Uterus (tissue), 4 donors: ENCODE measurements around the gene USP21. TPM values are rescaled to one million over a fixed set of nuclear protein-coding genes. Genes with fewer than 3 reads are reported as not detected.

Experiments used
- DNase-seq, 2 donors: peaks; one replicate each; pipeline ENCODE4 v3.0.0-alpha.2; 2019 to 2020
- H3K27ac ChIP-seq, 2 donors: fragments of 200-600 bp; sonication (generic); 1 replicate in 1 of 2; 2 replicates in 1 of 2; pipeline ENCODE4 v1.5.1; 2016 to 2018
- H3K27me3 ChIP-seq, 2 donors: fragments of 200-600 bp; sonication (generic); one replicate each; pipeline ENCODE4 v1.5.1; 2018 to 2019; ENCODE audit warnings: control low read depth in 1 of 2
- H3K36me3 ChIP-seq, 2 donors: fragments of 200-600 bp; sonication (generic); one replicate each; pipeline ENCODE4 v1.5.1; 2019; ENCODE audit warnings: control low read depth in 1 of 2
- H3K4me1 ChIP-seq, 2 donors: fragments of 200-600 bp; sonication (generic); one replicate each; pipeline ENCODE4 v1.5.1; 2018 to 2019; ENCODE audit warnings: control low read depth in 1 of 2
- H3K4me3 ChIP-seq, 2 donors: fragments of 200-600 bp; sonication (generic); 1 replicate in 1 of 2; 2 replicates in 1 of 2; pipeline ENCODE4 v1.5.1; 2018 to 2019; ENCODE audit warnings: mild to moderate bottlenecking in 1 of 2
- H3K9me3 ChIP-seq, 2 donors: fragments of 200-600 bp; sonication (generic); one replicate each; pipeline ENCODE4 v1.5.1; 2019; ENCODE audit warnings: control low read depth in 1 of 2
- CTCF ChIP-seq, 4 experiments: fragments of 200-600 bp in 2 of 4; fragments of 450-650 bp in 2 of 4; sonication (generic) in 2 of 4; IDR thresholded peaks; one replicate each; pipeline ENCODE4 v1.5.1; 2016 to 2019; ENCODE audit warnings: antibody characterized with exemption in 4 of 4, mild to moderate bottlenecking in 2 of 4, moderate library complexity in 1 of 4
- POLR2A ChIP-seq, 2 donors: fragments of 450-650 bp; IDR thresholded peaks; one replicate each; pipeline ENCODE4 v1.6.1; 2016; ENCODE audit warnings: antibody characterized with exemption in 2 of 2, mild to moderate bottlenecking in 1 of 2, moderate library complexity in 1 of 2
- intact Hi-C: fragments of 100-400 bp; cut with DNase I; formaldehyde crosslinking; loops from one replicate; pipeline ENCODE4 v1.15.1; 2023; ENCODE audit warnings: low total_unique reads
- total RNA-seq, 4 donors: library from RNA; depleted of rRNA in 3 of 4; stranded (reverse); fragments of >200 nt in 3 of 4; gene quantifications; one replicate each; pipeline versions ENCODE4 v1.1.0 to v1.2.4, GENCODE V29; 2014 to 2023
- donor health status: DM: yes; HTN: yes; CAD: no.

USP21 gene, protein sequence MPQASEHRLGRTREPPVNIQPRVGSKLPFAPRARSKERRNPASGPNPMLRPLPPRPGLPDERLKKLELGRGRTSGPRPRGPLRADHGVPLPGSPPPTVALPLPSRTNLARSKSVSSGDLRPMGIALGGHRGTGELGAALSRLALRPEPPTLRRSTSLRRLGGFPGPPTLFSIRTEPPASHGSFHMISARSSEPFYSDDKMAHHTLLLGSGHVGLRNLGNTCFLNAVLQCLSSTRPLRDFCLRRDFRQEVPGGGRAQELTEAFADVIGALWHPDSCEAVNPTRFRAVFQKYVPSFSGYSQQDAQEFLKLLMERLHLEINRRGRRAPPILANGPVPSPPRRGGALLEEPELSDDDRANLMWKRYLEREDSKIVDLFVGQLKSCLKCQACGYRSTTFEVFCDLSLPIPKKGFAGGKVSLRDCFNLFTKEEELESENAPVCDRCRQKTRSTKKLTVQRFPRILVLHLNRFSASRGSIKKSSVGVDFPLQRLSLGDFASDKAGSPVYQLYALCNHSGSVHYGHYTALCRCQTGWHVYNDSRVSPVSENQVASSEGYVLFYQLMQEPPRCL
- total RNA-seq = 10 to 100 TPM in 3 of 4 donors, 1 to 10 TPM in 1; 4.1 to 38.1 (median 29.9) TPM

DNA sequence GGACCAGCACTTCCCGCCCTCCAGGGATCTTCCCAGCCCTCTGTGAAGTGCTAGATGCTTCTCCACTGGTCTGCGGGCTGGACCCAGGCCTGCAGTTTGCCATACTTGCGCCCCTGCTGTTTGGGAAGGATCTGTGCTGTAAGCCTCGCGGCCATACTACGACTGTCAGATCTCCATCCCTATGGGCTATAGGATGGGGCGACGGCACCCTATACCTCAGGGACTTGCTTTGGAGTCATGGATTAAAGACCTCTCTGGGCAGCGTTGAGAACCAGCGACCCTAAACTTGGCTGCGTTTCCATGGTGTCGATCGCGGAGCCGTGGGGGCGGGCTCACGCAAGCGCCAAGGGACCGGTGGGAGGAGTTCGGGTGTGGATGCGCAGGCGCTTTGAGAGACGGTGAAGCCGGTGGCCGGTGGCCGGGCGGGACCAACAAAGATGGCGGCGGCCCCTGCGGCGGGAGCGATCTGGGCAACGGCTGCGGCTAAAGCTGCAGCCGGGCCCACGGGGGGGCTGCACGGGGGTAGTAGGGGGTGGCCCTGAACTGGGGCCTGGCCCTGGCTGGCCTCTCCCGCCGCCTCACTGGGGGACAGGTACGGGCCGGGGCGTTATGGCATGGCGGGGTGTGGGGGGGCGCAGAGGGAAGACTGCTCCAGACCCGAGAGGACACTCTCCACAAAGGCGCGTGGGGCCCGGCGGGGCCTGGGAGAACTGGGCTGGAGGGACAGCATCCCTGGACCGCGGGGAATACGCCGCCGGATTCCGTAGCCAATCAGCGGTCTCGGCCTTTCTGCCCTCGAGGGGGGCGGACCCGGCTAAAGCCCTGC is at the start of gene USP21:
TSS of gene USP21 (plus strand) at position 414 of the 826 bp plus-strand sequence. CDS start 1,141 bp downstream, outside the sequence.
- H3K36me3 ChIP-seq = no peaks in the 10 kb centered on the region
- H3K27me3 ChIP-seq = no peaks in the 10 kb centered on the region
- no peaks in the 10 kb centered on the region for H3K9me3 ChIP-seq
- TF ChIP-seq CTCF (IDR thresholded peaks at IDR 0.05) (peak in 1 of 4 experiments; percentile 39), POLR2A (IDR thresholded peaks at IDR 0.05) (peak in 1 of 2 donors; percentile 66)
- peak within 1 kb of the TSS; percentile 85 to 92 for H3K4me3 ChIP-seq
- peak within 1 kb of the TSS; percentile 85 to 88 for H3K27ac ChIP-seq
- intact Hi-C loops = no loop called here
- DNase-seq = peak; percentile 92 to 94
- H3K4me1 ChIP-seq = peaks cover 0 to 4% of the 10 kb centered on the region in 2 donors

GRCh38 chr1:161111117-161111516 is 48.2 kb upstream of the USP21 start:
- H3K27me3 ChIP-seq = no peaks in the 10 kb centered on the region
- H3K9me3 ChIP-seq = no peaks in the 10 kb centered on the region
- no peaks in the 10 kb centered on the region for H3K36me3 ChIP-seq
- TF ChIP-seq POLR2A (IDR thresholded peaks at IDR 0.05) (no peak), CTCF (IDR thresholded peaks at IDR 0.05) (no peak)
- no peak overlapping the region for H3K27ac ChIP-seq
- no peaks in the 10 kb centered on the region for H3K4me1 ChIP-seq
- intact Hi-C loops = no loop called here
- H3K4me3 ChIP-seq = no peak overlapping the region
- no peak for DNase-seq

DNA sequence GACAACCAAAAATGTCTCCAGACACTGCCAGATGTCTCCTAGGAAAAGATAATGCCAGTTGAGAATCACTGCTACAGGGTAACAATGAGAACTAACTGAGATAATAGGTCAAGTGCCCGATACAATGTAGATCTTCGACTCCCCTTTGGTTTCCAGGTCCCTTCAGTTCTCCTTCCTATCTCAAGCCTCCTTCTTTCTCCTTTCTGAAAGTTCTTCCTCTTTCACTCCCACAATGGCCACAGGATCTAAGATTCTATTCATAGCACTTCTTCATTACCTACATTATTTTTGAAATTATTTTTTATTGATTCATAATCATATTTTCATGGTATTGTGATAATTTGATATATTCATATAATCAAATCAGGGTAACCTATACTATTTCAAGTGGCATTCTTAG is 47.8 kb upstream of the USP21 start:
- H3K4me1 ChIP-seq = peaks cover 0 to 2% of the 10 kb centered on the region in 2 donors
- DNase-seq = no peak
- H3K36me3 ChIP-seq = no peaks in the 10 kb centered on the region
- intact Hi-C loops = no loop called here
- no peak overlapping the region for H3K4me3 ChIP-seq
- TF ChIP-seq POLR2A (IDR thresholded peaks at IDR 0.05) (no peak), CTCF (IDR thresholded peaks at IDR 0.05) (no peak)
- no peaks in the 10 kb centered on the region for H3K27me3 ChIP-seq
- no peaks in the 10 kb centered on the region for H3K9me3 ChIP-seq
- no peak overlapping the region for H3K27ac ChIP-seq

DNA sequence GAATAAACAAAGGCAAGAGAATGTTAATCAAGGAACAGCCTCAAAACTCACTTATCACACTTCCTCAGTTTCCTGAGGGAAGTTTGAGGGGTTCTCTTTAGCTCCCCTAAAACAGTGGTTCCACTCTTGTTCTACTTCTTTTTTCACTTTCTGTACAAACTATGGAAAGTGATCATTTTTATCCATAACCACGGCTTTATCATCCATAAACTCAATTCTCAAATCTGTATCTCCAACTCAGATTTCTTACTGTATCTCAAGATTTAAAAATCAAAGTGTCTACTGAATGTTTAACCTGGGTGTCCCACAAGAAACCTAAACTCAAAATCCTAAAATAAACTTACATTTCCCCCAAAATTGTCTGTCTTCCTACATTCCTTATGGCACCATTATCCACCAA is 45.4 kb upstream of the USP21 start:
- Histone ChIP-seq H3K27me3 (no peaks in the 10 kb centered on the region), H3K36me3 (no peaks in the 10 kb centered on the region), H3K9me3 (no peaks in the 10 kb centered on the region), H3K27ac (no peak overlapping the region), H3K4me1 (peaks cover 5 to 14% of the 10 kb centered on the region in 2 donors), H3K4me3 (no peak overlapping the region)
- TF ChIP-seq POLR2A (IDR thresholded peaks at IDR 0.05) = no peak
- TF ChIP-seq CTCF (IDR thresholded peaks at IDR 0.05) = no peak
- intact Hi-C loops = no loop called here
- DNase-seq = no peak
